K562 (cell line): ENCODE data around the gene PTRH1. TPM values are rescaled to one million over a fixed set of nuclear protein-coding genes. Genes with fewer than 3 reads are reported as not detected.

Experiments used
- ATAC-seq: fragments of 200-7000 bp; cut with Tn5 transposase; 3 replicates; pipeline ENCODE4 v1.9.1; 2020; ENCODE audit warnings: moderate library complexity
- BruUV-seq: library from RNA; stranded (reverse); fragments of 400-500 nt; replicated peaks from 2 replicates; lab custom pipeline; 2021; lab: Mats Ljungman, UMichigan
- CTCF ChIA-PET: fragments of 300-600 bp; formaldehyde crosslinking; extraction: SDS; loops from one replicate; lab custom pipeline; 2021; ENCODE audit warnings: low intra/inter-chr PET ratio; lab: Yijun Ruan, JAX
- POLR2A ChIA-PET: fragments of 300-600, 350-650 bp; sonication (Branson Sonifier 250); formaldehyde crosslinking; extraction: SDS; loops from one replicate; lab custom pipeline; 2021; ENCODE audit warnings: antibody characterized with exemption, inconsistent platforms; lab: Yijun Ruan, JAX
- DNase-seq, 4 experiments: peaks; one replicate each; pipeline versions ENCODE4 v3.0.0 to v3.0.0-alpha.2; 2011 to 2018; ENCODE audit warnings: low spot score in 3 of 4, mixed read lengths in 3 of 4; ENCODE audit errors: extremely low read depth in 1 of 4
- FAIRE-seq: peaks from 2 replicates; lab custom pipeline; 2011; peaks lifted over from hg19 to GRCh38; lab: Jason Lieb, UNC
- H2AFZ ChIP-seq: 2 replicates; pipeline ENCODE4 v1.6.0; 2011; ENCODE audit warnings: low read depth, low read length, control low read depth, inconsistent platforms
- H3K27ac ChIP-seq: fragments of 200-600 bp; 3 replicates; pipeline ENCODE4 v1.8.0; 2011; ENCODE audit warnings: low read depth, mild to moderate bottlenecking, control low read depth, inconsistent platforms, low read length, moderate library complexity, mixed read lengths; ENCODE audit errors: extremely low read depth
- H3K27me3 ChIP-seq, 2 experiments: fragments of 300-600 bp in 1 of 2; 2 replicates in 1 of 2; 3 replicates in 1 of 2; pipeline versions ENCODE4 v1.6.0 to v1.8.0; 2011; ENCODE audit warnings: inconsistent platforms in 2 of 2, low read length in 2 of 2, mild to moderate bottlenecking in 1 of 2, mixed read lengths in 1 of 2, moderate library complexity in 1 of 2; ENCODE audit not compliant: control insufficient read depth in 2 of 2, insufficient read depth in 2 of 2
- H3K36me3 ChIP-seq: fragments of 300-600 bp; 3 replicates; pipeline ENCODE4 v1.8.0; 2011; ENCODE audit warnings: mild to moderate bottlenecking, low read length, inconsistent platforms; ENCODE audit not compliant: control insufficient read depth, insufficient read depth
- H3K4me1 ChIP-seq, 2 experiments: fragments of 200-600 bp in 1 of 2; replicated peaks in 1 of 2; 2 replicates in 1 of 2; 3 replicates in 1 of 2; pipeline versions ENCODE4 v1.5.1 to v1.8.0; 2011; ENCODE audit warnings: inconsistent platforms in 2 of 2, low read length in 2 of 2, mild to moderate bottlenecking in 1 of 2, mixed read lengths in 1 of 2, moderate library complexity in 1 of 2; ENCODE audit not compliant: control insufficient read depth in 2 of 2, insufficient read depth in 2 of 2
- H3K4me2 ChIP-seq: 2 replicates; pipeline ENCODE4 v1.6.1; 2011; ENCODE audit warnings: low read length, control low read depth, inconsistent platforms, mixed read lengths; ENCODE audit not compliant: insufficient read depth
- H3K4me3 ChIP-seq: fragments of 200-600 bp; sonication (generic), shearing (Covaris generic); 2 replicates; pipeline ENCODE4 v1.5.1; 2016; ENCODE audit warnings: control low read depth, inconsistent platforms
- H3K79me2 ChIP-seq: fragments of 200-600 bp; 3 replicates; pipeline ENCODE4 v1.8.0; 2011; ENCODE audit warnings: low read length, inconsistent platforms; ENCODE audit not compliant: control insufficient read depth, insufficient read depth
- H3K9ac ChIP-seq, 2 experiments: 2 replicates each; pipeline versions ENCODE4 v1.6.0 to v1.6.1; 2011; ENCODE audit warnings: low read depth in 2 of 2, low read length in 2 of 2, control low read depth in 1 of 2, inconsistent platforms in 1 of 2, mild to moderate bottlenecking in 1 of 2, mixed read lengths in 1 of 2; ENCODE audit not compliant: insufficient read depth in 1 of 2
- H3K9me1 ChIP-seq: one replicate; pipeline ENCODE4 v1.6.0; 2011; ENCODE audit warnings: inconsistent platforms, mild to moderate bottlenecking, low read length, moderate library complexity; ENCODE audit not compliant: control insufficient read depth, insufficient read depth
- H3K9me3 ChIP-seq: replicated peaks from 2 replicates; pipeline ENCODE4 v1.5.1; 2011; ENCODE audit warnings: low read depth, low read length, inconsistent platforms; ENCODE audit not compliant: control insufficient read depth, insufficient read depth
- H4K20me1 ChIP-seq: replicated peaks from 2 replicates; pipeline ENCODE4 v1.6.1; 2011; ENCODE audit warnings: low read length, inconsistent platforms, mixed read lengths; ENCODE audit not compliant: control insufficient read depth, insufficient read depth
- CBFA2T3 ChIP-seq: fragments of 450-650 bp; IDR thresholded peaks from 2 replicates; pipeline ENCODE4 v1.6.1; 2017
- CEBPG ChIP-seq, 3 experiments: fragments of 200-800 bp in 1 of 3; sonication (Bioruptor generic) in 1 of 3; sonication (generic) in 1 of 3; formaldehyde crosslinking in 1 of 3; IDR thresholded peaks in 2 of 3; conservative IDR thresholded peaks in 1 of 3; 2 replicates each; pipeline versions ENCODE4 v1.6.1 to v1.8.0; 2016 to 2022; ENCODE audit warnings: missing compliant biosample characterization in 2 of 3, missing genetic modification characterization in 2 of 3, mild to moderate bottlenecking in 1 of 3, missing genetic modification reagents in 1 of 3
- CHD2 ChIP-seq: IDR thresholded peaks from 2 replicates; pipeline ENCODE4 v1.6.1; 2011; ENCODE audit warnings: low read depth, low read length
- FOXJ2 ChIP-seq: fragments of 200-800 bp; sonication (Bioruptor generic); IDR thresholded peaks from 2 replicates; pipeline ENCODE4 v1.6.1; 2016; ENCODE audit warnings: missing genetic modification characterization, missing compliant biosample characterization
- HOXB6 ChIP-seq: fragments of 250-450 bp; sonication (Bioruptor Pico); IDR thresholded peaks from 2 replicates; pipeline ENCODE4 v1.5.1; 2022; ENCODE audit warnings: mild to moderate bottlenecking, borderline replicate concordance
- KDM1A ChIP-seq, 2 experiments: fragments of 450-650 bp; IDR thresholded peaks; 2 replicates each; pipeline ENCODE4 v1.6.1; 2016; ENCODE audit warnings: mild to moderate bottlenecking in 2 of 2
- KLF13 ChIP-seq: fragments of 450-650 bp; IDR thresholded peaks from 2 replicates; pipeline ENCODE4 v1.6.1; 2016; ENCODE audit warnings: missing genetic modification characterization, low read depth, mild to moderate bottlenecking, missing compliant biosample characterization, moderate library complexity, borderline replicate concordance
- MAFG ChIP-seq: fragments of 450-650 bp; conservative IDR thresholded peaks from 2 replicates; pipeline ENCODE4 v1.6.1; 2016; ENCODE audit warnings: missing genetic modification characterization, missing compliant biosample characterization
- MITF ChIP-seq: IDR thresholded peaks from 2 replicates; pipeline ENCODE4 v1.6.1; 2014; ENCODE audit warnings: antibody characterized with exemption
- POLR2B ChIP-seq: fragments of 450-650 bp; IDR thresholded peaks from 2 replicates; pipeline ENCODE4 v1.6.1; 2018; ENCODE audit warnings: low read depth; ENCODE audit not compliant: partially characterized antibody
- SMARCA5 ChIP-seq: fragments of 450-650 bp; IDR thresholded peaks from 2 replicates; pipeline ENCODE4 v1.6.1; 2016
- TCFL5 ChIP-seq: fragments of 250-450 bp; sonication (Bioruptor Pico); conservative IDR thresholded peaks from 2 replicates; pipeline ENCODE4 v1.6.1; 2021; ENCODE audit warnings: mild to moderate bottlenecking, moderate library complexity, matching md5 sums
- ZNF12 ChIP-seq: sonication (generic); formaldehyde crosslinking; IDR thresholded peaks from 2 replicates; pipeline ENCODE4 v1.4.0; 2020; ENCODE audit warnings: mild to moderate bottlenecking, missing genetic modification reagents
- ZNF511 ChIP-seq: sonication (generic); formaldehyde crosslinking; IDR thresholded peaks from 2 replicates; pipeline ENCODE4 v1.8.0; 2022; ENCODE audit warnings: mild to moderate bottlenecking, missing genetic modification reagents
- ZNF696 ChIP-seq: fragments of 250-450 bp; sonication (Bioruptor Pico); conservative IDR thresholded peaks from 2 replicates; pipeline ENCODE4 v1.4.0; 2020; ENCODE audit warnings: mild to moderate bottlenecking, moderate library complexity
- WGBS: fragments of 100-300 bp; shearing (Covaris generic); methylation state at CpG from one replicate; pipeline ENCODE4 v1.1.6; 2016; ENCODE audit warnings: low coverage, mixed read lengths; ENCODE audit not compliant: insufficient coverage; ENCODE audit errors: missing lambda C conversion rate; 5-methylcytosine and 5-hydroxymethylcytosine counted together
- in situ Hi-C: fragments of 300-500 bp; cut with MboI; formaldehyde crosslinking; loops from 4 replicates; pipeline ENCODE4 v1.15.0; 2018; ENCODE audit warnings: inconsistent platforms, mixed read lengths
- intact Hi-C: fragments of 100-400 bp; cut with micrococcal nuclease; formaldehyde crosslinking; loops from 2 replicates; pipeline ENCODE4 v1.14.2; 2022
- polyA plus RNA-seq, 8 experiments: library from polyadenylated mRNA; depleted of rRNA in 4 of 8; stranded (reverse) in 5 of 8; unstranded in 3 of 8; fragments of >200 nt; fragmentation: Nextera tagmentation in 2 of 8; fragmentation: Illumina TruSeq in 1 of 8; extraction: Ambion mirVana in 2 of 8; extraction: Trizol in 1 of 8; gene quantifications; 2 replicates each; pipeline versions ENCODE4 v1.2.1 to v1.2.3, GENCODE V29; 2011 to 2014; ENCODE audit warnings: inconsistent platforms in 1 of 8, missing spikeins in 1 of 8
- total RNA-seq, 7 experiments: library from RNA; depleted of rRNA in 6 of 7; stranded (reverse); fragments of >200 nt in 6 of 7; fragmentation: Illumina TruSeq in 2 of 7; extraction: Trizol in 2 of 7; gene quantifications; 2 replicates each; pipeline versions ENCODE4 v1.2.1 to v1.2.3, GENCODE V29; 2011 to 2021; ENCODE audit warnings: low replicate concordance in 1 of 7

The PTRH1 gene
- total and polyA plus RNA-seq, 9 of the 15 experiments (the other 6 are each of a cell fraction or from before 2014, with no cell fraction given), result 0.63 to 43.1 (median 5.7) TPM

GRCh38 chr9:127723013-127723412, 7.5 kb upstream of the PTRH1 start:
- POLR2A ChIA-PET, result interaction anchor here (0.5 kb wide), 1 partner anchor 170 kb away, joined by 3 read pairs; no protein-coding TSS in a partner anchor
- no peak overlapping the region for H2AFZ ChIP-seq
- no peak overlapping the region for H3K4me3 ChIP-seq
- no peaks in the 10 kb centered on the region for H3K36me3 ChIP-seq
- no TSS peak for BruUV-seq
- TF ChIP-seq KDM1A (IDR thresholded peaks at IDR 0.05) (no peak), TCFL5 (no peak)
- no peak overlapping the region for H3K4me2 ChIP-seq
- no peak for FAIRE-seq
- intact Hi-C loops (no loop called here), in situ Hi-C loops (no loop called here)
- H3K79me2 ChIP-seq, result no peaks in the 10 kb centered on the region
- H4K20me1 ChIP-seq, result no peaks in the 10 kb centered on the region
- H3K9me3 ChIP-seq, result no peaks in the 10 kb centered on the region
- no peak for ATAC-seq
- H3K27me3 ChIP-seq, result no peaks in the 10 kb centered on the region; a peak in 1 of 5 replicates
- CTCF ChIA-PET, result no interaction called here
- no peak overlapping the region for H3K9ac ChIP-seq
- H3K27ac ChIP-seq, result no peak overlapping the region
- peaks cover 0 to 26% of the 10 kb centered on the region in 2 experiments; a peak in 3 of 5 replicates for H3K4me1 ChIP-seq
- no peak for DNase-seq
- H3K9me1 ChIP-seq, result no peaks in the 10 kb centered on the region
- WGBS, result 55% methylated on average over 12 of the region's 13 CpGs

GRCh38 chr9:127722055-127722745, 6.7 kb upstream of the PTRH1 start:
- 18% methylated on average over 11 of the region's 12 CpGs for WGBS
- FAIRE-seq (no peak), DNase-seq (no peak), ATAC-seq (no peak)
- Histone ChIP-seq H2AFZ (no peak overlapping the region), H3K9me1 (no peaks in the 10 kb centered on the region), H3K36me3 (no peaks in the 10 kb centered on the region), H4K20me1 (no peaks in the 10 kb centered on the region), H3K4me2 (no peak overlapping the region), H3K79me2 (no peaks in the 10 kb centered on the region), H3K9me3 (no peaks in the 10 kb centered on the region), H3K4me3 (no peak overlapping the region), H3K9ac (peak overlapping the region in 1 of 2 experiments; percentile 61; a peak in 2 of 4 replicates), H3K27ac (no peak overlapping the region), H3K4me1 (peaks cover 0 to 28% of the 10 kb centered on the region in 2 experiments; a peak in 3 of 5 replicates), H3K27me3 (no peaks in the 10 kb centered on the region; a peak in 1 of 5 replicates)
- BruUV-seq, result no TSS peak
- ChIA-PET POLR2A (no interaction called here), CTCF (no interaction called here)
- intact Hi-C loops, result no loop called here
- in situ Hi-C loops, result no loop called here
- TF ChIP-seq CHD2, result no peak
- TF ChIP-seq POLR2B, result no peak
- no peak for TF ChIP-seq KLF13 (tag)
- TF ChIP-seq MITF, result no peak
- TF ChIP-seq SMARCA5, result no peak
- no peak for TF ChIP-seq FOXJ2 (tag)
- no peak for TF ChIP-seq ZNF511 (CRISPR knock-in tag)
- no peak for TF ChIP-seq MAFG (tag)
- no peak for TF ChIP-seq HOXB6 (CRISPR knock-in tag)
- no peak for TF ChIP-seq CBFA2T3
- no peak for TF ChIP-seq ZNF696 (CRISPR knock-in tag)
- no peak for TF ChIP-seq CEBPG (CRISPR knock-in tag; IDR thresholded peaks at IDR 0.05)
- TF ChIP-seq CEBPG (tag; conservative IDR thresholded peaks at IDR 0.05 in 1 of 2, IDR thresholded peaks at IDR 0.05 in 1 of 2), result no peak
- no peak for TF ChIP-seq ZNF12 (CRISPR knock-in tag)
